ENCODE data around the gene CCNI2.

The CCNI2 gene

DNA sequence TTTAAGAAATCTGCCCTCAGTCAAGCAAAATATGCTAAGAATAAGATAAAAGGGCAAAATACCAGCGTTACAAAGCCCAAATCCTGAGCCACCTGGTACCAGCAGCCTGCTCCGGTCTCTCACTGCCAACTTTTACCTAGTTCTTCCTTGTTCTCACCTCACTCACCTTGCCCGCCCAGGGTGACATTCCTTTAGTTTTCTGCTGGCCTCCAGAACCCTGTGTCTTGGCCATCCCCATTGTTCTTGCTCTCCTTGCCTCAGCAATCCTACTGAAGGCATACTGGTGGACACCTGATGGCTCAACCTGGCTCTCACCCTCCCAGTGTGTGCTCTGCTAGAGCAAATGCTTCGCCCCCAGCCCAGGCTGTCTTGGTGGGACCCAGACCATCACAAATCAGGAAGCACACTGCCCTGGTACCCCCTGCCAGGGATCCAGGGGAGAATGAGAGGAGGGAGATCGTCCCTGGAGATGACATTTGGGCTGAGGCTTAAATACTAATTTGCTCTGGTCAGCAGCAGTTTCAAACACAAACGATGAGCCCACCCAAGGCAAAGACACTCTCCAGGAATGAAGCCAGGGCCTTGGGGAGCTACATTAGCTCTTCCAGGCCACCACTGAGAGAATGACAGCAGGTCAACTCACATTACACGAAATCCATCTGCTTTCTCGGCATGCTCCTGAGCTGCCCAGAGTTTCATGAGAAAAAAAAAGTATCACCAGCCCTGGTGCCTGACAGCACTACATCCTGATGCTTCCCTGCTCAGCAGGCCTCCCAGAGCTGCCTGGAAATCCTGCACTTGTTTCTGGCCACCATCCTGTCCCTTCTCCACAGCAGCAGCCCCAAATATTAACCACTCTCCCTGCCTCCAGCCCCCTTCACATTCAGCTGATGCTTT lies 42.0 kb downstream of the CCNI2 start:
- Mint-ChIP-seq H3K4me3 (no peak overlapping the region), H3K4me1 (peaks cover 8% of the 10 kb centered on the region), H3K9me3 (no peaks in the 10 kb centered on the region), H3K27ac (no peak overlapping the region), H3K36me3 (ENCODE audit: low read depth) (no peaks in the 10 kb centered on the region), H3K27me3 (ENCODE audit: low read depth) (peaks cover 18% of the 10 kb centered on the region)
- no peak for TF ChIP-seq CTCF (IDR thresholded peaks at IDR 0.05; ENCODE audit: unreplicated experiment in 3 of 3)

DNA sequence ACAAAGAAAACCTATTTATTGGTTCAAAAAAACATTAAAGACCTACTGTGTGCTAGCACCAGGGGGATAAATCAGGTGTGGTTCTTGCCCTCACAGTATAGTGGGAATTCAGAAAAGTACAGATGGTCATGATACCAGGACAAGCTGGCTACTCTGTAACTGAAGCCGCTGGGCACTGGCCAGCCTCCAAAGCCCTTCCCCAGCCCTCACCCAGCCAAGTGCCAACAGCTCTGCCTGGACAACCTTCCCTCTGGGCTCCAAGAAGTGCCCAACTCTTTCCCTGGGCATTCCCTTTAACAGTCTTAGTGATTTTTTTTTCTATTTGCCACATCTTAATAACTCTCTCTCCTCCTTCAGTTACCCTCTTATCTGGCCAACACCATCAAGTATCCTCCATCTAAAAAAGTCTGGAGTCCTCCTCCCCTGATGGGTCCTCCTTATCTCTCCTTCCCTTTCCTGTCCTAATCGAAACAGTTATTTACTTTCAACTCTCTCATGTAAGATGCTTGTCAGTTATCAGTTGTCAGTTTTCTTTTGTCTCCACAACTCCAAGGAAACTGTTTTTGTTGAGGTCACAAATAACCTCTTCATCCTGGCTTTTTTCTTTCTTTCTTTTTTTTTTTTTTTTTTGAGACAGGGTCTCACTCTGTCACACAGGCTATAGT lies 43.1 kb downstream of the CCNI2 start:
- H3K9me3 Mint-ChIP-seq: no peaks in the 10 kb centered on the region
- no peak for TF ChIP-seq CTCF (IDR thresholded peaks at IDR 0.05; ENCODE audit: unreplicated experiment in 3 of 3)
- peaks cover 14% of the 10 kb centered on the region for H3K27me3 Mint-ChIP-seq (ENCODE audit: low read depth)
- no peaks in the 10 kb centered on the region for H3K36me3 Mint-ChIP-seq (ENCODE audit: low read depth)
- no peak overlapping the region for H3K4me3 Mint-ChIP-seq
- H3K27ac Mint-ChIP-seq: no peak overlapping the region
- peaks cover 3% of the 10 kb centered on the region for H3K4me1 Mint-ChIP-seq

DNA sequence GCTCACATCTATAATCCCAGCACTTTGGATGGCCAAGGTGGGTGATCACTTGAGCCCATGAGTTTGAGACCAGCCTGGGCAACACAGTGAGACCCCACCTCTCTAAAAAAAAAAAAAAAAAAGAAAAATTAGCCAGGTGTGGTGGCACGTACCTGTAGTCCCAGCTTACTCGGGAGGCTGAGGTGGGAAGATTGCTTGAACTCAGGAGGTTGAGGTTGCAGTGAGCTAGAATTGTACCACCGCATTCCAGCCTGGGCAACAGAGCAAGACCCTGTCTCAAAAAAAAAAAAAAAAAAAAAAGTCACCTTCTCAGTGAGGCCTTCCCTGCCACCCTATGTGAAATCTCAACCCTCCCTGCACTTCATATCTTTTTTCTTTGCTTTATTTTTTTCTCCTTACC lies 43.8 kb downstream of the CCNI2 start:
- no peak overlapping the region for H3K4me3 Mint-ChIP-seq
- peaks cover 11% of the 10 kb centered on the region for H3K27me3 Mint-ChIP-seq (ENCODE audit: low read depth)
- no peaks in the 10 kb centered on the region for H3K9me3 Mint-ChIP-seq

DNA sequence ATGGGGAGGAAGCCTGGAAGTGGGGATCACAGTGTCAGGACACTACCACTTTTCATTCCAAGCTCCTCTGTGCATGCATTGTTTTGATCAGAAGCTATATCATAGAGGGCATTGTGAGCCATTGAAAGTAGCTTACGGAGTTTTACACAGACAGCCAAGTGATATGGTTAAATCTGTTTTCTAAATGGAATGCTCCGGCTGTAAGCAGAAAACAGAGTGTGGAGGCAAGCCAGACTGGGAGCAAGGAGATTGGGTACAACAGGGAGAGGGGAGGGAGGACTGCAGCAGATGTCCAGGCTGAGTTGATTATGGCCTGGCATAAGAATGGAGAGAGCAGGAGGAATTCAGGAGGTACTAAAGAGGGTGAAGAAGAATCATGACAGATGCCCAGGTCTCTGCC lies 50.4 kb downstream of the CCNI2 start:
- no peak for TF ChIP-seq CTCF (IDR thresholded peaks at IDR 0.05; ENCODE audit: unreplicated experiment in 3 of 3)
- no peak overlapping the region for H3K27ac Mint-ChIP-seq
- H3K9me3 Mint-ChIP-seq: no peaks in the 10 kb centered on the region
- no peaks in the 10 kb centered on the region for H3K36me3 Mint-ChIP-seq (ENCODE audit: low read depth)
- H3K4me3 Mint-ChIP-seq: no peak overlapping the region
- peaks cover 20% of the 10 kb centered on the region for H3K27me3 Mint-ChIP-seq (ENCODE audit: low read depth)
- no peaks in the 10 kb centered on the region for H3K4me1 Mint-ChIP-seq

More for the DNA sequence above, 43.8 kb downstream of the CCNI2 start:
- Mint-ChIP-seq H3K36me3 (ENCODE audit: low read depth) (no peaks in the 10 kb centered on the region), H3K4me1 (no peaks in the 10 kb centered on the region), H3K27ac (no peak overlapping the region)
- TF ChIP-seq CTCF (IDR thresholded peaks at IDR 0.05; ENCODE audit: unreplicated experiment in 3 of 3): no peak

DNA sequence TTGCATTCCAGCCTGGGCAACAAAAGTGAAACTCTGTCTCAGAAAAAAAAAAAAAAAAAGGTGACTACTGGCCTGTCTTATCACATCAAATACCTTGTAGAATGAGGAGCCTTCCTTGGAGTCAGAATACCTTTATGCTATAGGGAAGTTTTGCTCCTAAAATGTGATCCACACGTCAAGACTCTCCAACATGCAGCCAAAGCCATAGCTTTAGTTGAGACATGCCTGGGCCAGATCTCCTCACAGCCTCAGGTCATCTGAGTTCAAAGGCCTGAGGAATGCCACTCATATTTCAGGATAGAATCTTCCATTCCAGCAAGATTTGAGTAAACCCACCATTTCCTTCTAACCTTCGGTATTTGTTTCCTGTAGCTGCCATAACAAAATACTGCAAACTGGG lies 52.2 kb downstream of the CCNI2 start:
- Mint-ChIP-seq H3K27ac (no peak overlapping the region), H3K27me3 (ENCODE audit: low read depth) (peaks cover 23% of the 10 kb centered on the region), H3K4me3 (no peak overlapping the region), H3K9me3 (peaks cover 4% of the 10 kb centered on the region), H3K36me3 (ENCODE audit: low read depth) (no peaks in the 10 kb centered on the region), H3K4me1 (no peaks in the 10 kb centered on the region)
- no peak for TF ChIP-seq CTCF (IDR thresholded peaks at IDR 0.05; ENCODE audit: unreplicated experiment in 3 of 3)

All from nephron (organoid).